Erythroblast (primary cell): ENCODE data around the gene MAU2.

Source experiments
- GATA1 ChIP-seq: IDR thresholded peaks from 2 replicates; pipeline ENCODE4 v1.6.1; 2011; ENCODE audit warnings: low read depth, mild to moderate bottlenecking, control low read depth, low read length, moderate library complexity
- POLR2A ChIP-seq: IDR thresholded peaks from 2 replicates; pipeline ENCODE4 v1.6.1; 2011; ENCODE audit warnings: mild to moderate bottlenecking, low read length

GRCh38 chr19:19402656-19403372 lies 82.2 kb downstream of the MAU2 start:
- TF ChIP-seq POLR2A (no peak), GATA1 (no peak)
